GM23338 (cell line): ENCODE data around the gene PDE6A.

Experiments used
- CTCF ChIP-seq, 2 experiments: fragments of 200-600 bp in 1 of 2; sonication (generic) in 1 of 2; conservative IDR thresholded peaks; 2 replicates each; pipeline versions ENCODE4 v1.5.1 to v1.6.1; 2016 to 2017; ENCODE audit warnings: antibody characterized with exemption in 2 of 2, low read depth in 2 of 2, mild to moderate bottlenecking in 2 of 2, moderate library complexity in 1 of 2
- EZH2phosphoT487 ChIP-seq: fragments of 200-600 bp; sonication (generic); IDR thresholded peaks from one replicate; pipeline ENCODE4 v1.8.1; 2018; ENCODE audit warnings: antibody characterized with exemption; ENCODE audit not compliant: unreplicated experiment

- TF ChIP-seq EZH2phosphoT487, result no peak
- no peak for TF ChIP-seq CTCF (conservative IDR thresholded peaks at IDR 0.05; ENCODE audit: low read depth in 2 of 2)
These were observed 56.3 kb downstream of the PDE6A start for GRCh38 chr5:149888280-149888679.
